Fibroblast of mammary gland (primary cell): ENCODE results near the gene OR6K3.
"Not testable (repeated sequence)": the region's sequence is repeated elsewhere in the genome, so short reads cannot be mapped to it uniquely, and the experiment has no call there.

Experiments used
- DNase-seq: peaks from one replicate; pipeline ENCODE4 v3.0.0-alpha.2; 2010; ENCODE audit warnings: low read depth
- H3K4me3 ChIP-seq: 2 replicates; pipeline ENCODE4 v1.5.1; 2011; ENCODE audit warnings: low read depth, mild to moderate bottlenecking, low read length, moderate library complexity; ENCODE audit not compliant: control insufficient read depth
- CTCF ChIP-seq: conservative IDR thresholded peaks from 2 replicates; pipeline ENCODE4 v1.5.1; 2011; ENCODE audit warnings: low read depth, low read length, inconsistent platforms; ENCODE audit not compliant: control insufficient read depth, insufficient read depth

The OR6K3 gene

GRCh38 chr1:158689110-158689509 is 31.4 kb downstream of the OR6K3 start:
- no peak for DNase-seq
- no peak overlapping the region for H3K4me3 ChIP-seq
- TF ChIP-seq CTCF = no peak

- not testable (repeated sequence) for H3K4me3 ChIP-seq
Observed at GRCh38 chr1:158688343-158688742, 32.2 kb downstream of the OR6K3 start.

GRCh38 chr1:158687037-158687436 is 33.5 kb downstream of the OR6K3 start:
- no peak overlapping the region for H3K4me3 ChIP-seq
- TF ChIP-seq CTCF = no peak
- DNase-seq = no peak

More at GRCh38 chr1:158688343-158688742, 32.2 kb downstream of the OR6K3 start:
- not testable (repeated sequence) for DNase-seq

- no peak for TF ChIP-seq CTCF
- DNase-seq = peak; percentile 12
- no peak within 1 kb of the TSS for H3K4me3 ChIP-seq
Observed at GRCh38 chr1:158686111-158687009, 34.2 kb downstream of the OR6K3 start, which contains the start of gene SPTA1. Gene SPTA1 (minus strand): TSS chr1:158686715. CDS start chr1:158686517, 198 bp downstream.

GRCh38 chr1:158685085-158685484 is 35.4 kb downstream of the OR6K3 start:
- no peak overlapping the region for H3K4me3 ChIP-seq
- DNase-seq = no peak
- TF ChIP-seq CTCF = no peak

- DNase-seq = no peak
- H3K4me3 ChIP-seq = no peak overlapping the region
Observed at GRCh38 chr1:158681606-158682005, 38.9 kb downstream of the OR6K3 start.

GRCh38 chr1:158679289-158679688 is 41.2 kb downstream of the OR6K3 start:
- no peak for TF ChIP-seq CTCF
- no peak overlapping the region for H3K4me3 ChIP-seq
- DNase-seq = no peak

More at GRCh38 chr1:158681606-158682005, 38.9 kb downstream of the OR6K3 start:
- no peak for TF ChIP-seq CTCF
